GM23338 (cell line): ENCODE measurements around the gene MBLAC1. TPM values are rescaled to one million over a fixed set of nuclear protein-coding genes. Genes with fewer than 3 reads are reported as not detected.

Experiments used
- ATAC-seq: fragments of 200-7000 bp; cut with Tn5 transposase; 3 replicates; pipeline ENCODE4 v1.9.1; 2020
- DNase-seq: peaks from one replicate; pipeline ENCODE4 v3.0.0-alpha.2; 2015; ENCODE audit warnings: low spot score
- H2AFZ ChIP-seq: fragments of 200-600 bp; sonication (generic); 2 replicates; pipeline ENCODE4 v1.8.0; 2016; ENCODE audit warnings: antibody characterized with exemption, mild to moderate bottlenecking, moderate library complexity
- H3F3A ChIP-seq: fragments of 200-600 bp; sonication (generic); replicated peaks from 2 replicates; pipeline ENCODE4 v1.8.0; 2017; ENCODE audit warnings: antibody characterized with exemption, mixed run types, low read depth
- H3K27ac ChIP-seq: fragments of 200-600 bp; sonication (generic); 2 replicates; pipeline ENCODE4 v1.6.1; 2016; ENCODE audit warnings: low read depth
- H3K27me3 ChIP-seq: fragments of 200-600 bp; sonication (generic); 2 replicates; pipeline ENCODE4 v1.8.0; 2016; ENCODE audit warnings: mild to moderate bottlenecking, mixed run types, moderate library complexity; ENCODE audit not compliant: insufficient read depth
- H3K36me3 ChIP-seq: fragments of 200-600 bp; sonication (generic); 2 replicates; pipeline ENCODE4 v1.8.0; 2016; ENCODE audit warnings: mild to moderate bottlenecking; ENCODE audit not compliant: insufficient read depth
- H3K4me1 ChIP-seq: fragments of 200-600 bp; sonication (generic); 2 replicates; pipeline ENCODE4 v1.8.0; 2016; ENCODE audit warnings: mild to moderate bottlenecking, moderate library complexity; ENCODE audit not compliant: insufficient read depth
- H3K4me2 ChIP-seq: fragments of 200-600 bp; sonication (generic); 2 replicates; pipeline ENCODE4 v1.7.1; 2017; ENCODE audit warnings: mixed run types
- H3K4me3 ChIP-seq: fragments of 200-600 bp; sonication (generic); 2 replicates; pipeline ENCODE4 v1.6.1; 2016; ENCODE audit warnings: mixed run types
- H3K79me2 ChIP-seq: fragments of 200-600 bp; sonication (generic); replicated peaks from 2 replicates; pipeline ENCODE4 v1.8.0; 2017; ENCODE audit warnings: mild to moderate bottlenecking; ENCODE audit not compliant: insufficient read depth
- H3K9me2 ChIP-seq: fragments of 200-600 bp; sonication (generic); 2 replicates; pipeline ENCODE4 v1.8.0; 2017; ENCODE audit not compliant: insufficient read depth
- H4K20me1 ChIP-seq: fragments of 200-600 bp; sonication (generic); replicated peaks from 2 replicates; pipeline ENCODE4 v1.8.0; 2017; ENCODE audit warnings: mild to moderate bottlenecking; ENCODE audit not compliant: insufficient read depth
- H3K27ac Mint-ChIP-seq: 2 replicates; pipeline ENCODE4 v1.8.0; 2020; ENCODE audit warnings: inconsistent platforms, mild to moderate bottlenecking, moderate library complexity, mixed read lengths
- H3K27me3 Mint-ChIP-seq: 3 replicates; pipeline ENCODE4 v1.8.0; 2022; ENCODE audit warnings: low read depth, mild to moderate bottlenecking, moderate library complexity, mixed read lengths, inconsistent platforms; ENCODE audit not compliant: insufficient read depth, poor library complexity
- H3K36me3 Mint-ChIP-seq: 3 replicates; pipeline ENCODE4 v1.8.0; 2021; ENCODE audit warnings: low read depth, mild to moderate bottlenecking, inconsistent platforms, moderate library complexity, mixed read lengths
- H3K4me1 Mint-ChIP-seq: 3 replicates; pipeline ENCODE4 v1.8.0; 2020; ENCODE audit warnings: mild to moderate bottlenecking, inconsistent platforms, mixed read lengths
- H3K4me3 Mint-ChIP-seq: 3 replicates; pipeline ENCODE4 v1.8.0; 2021; ENCODE audit warnings: moderate library complexity, mild to moderate bottlenecking, inconsistent platforms, mixed read lengths
- H3K9me3 Mint-ChIP-seq: 3 replicates; pipeline ENCODE4 v1.8.0; 2020; ENCODE audit warnings: moderate library complexity, mild to moderate bottlenecking, inconsistent platforms, mixed read lengths
- CREB1 ChIP-seq: fragments of 250-450 bp; sonication (Bioruptor Pico); IDR thresholded peaks from 2 replicates; pipeline ENCODE4 v1.5.0; 2020; ENCODE audit warnings: low read depth, mild to moderate bottlenecking, moderate library complexity
- CTCF ChIP-seq, 2 experiments: fragments of 200-600 bp in 1 of 2; sonication (generic) in 1 of 2; conservative IDR thresholded peaks; 2 replicates each; pipeline versions ENCODE4 v1.5.1 to v1.6.1; 2016 to 2017; ENCODE audit warnings: antibody characterized with exemption in 2 of 2, low read depth in 2 of 2, mild to moderate bottlenecking in 2 of 2, moderate library complexity in 1 of 2
- EZH2 ChIP-seq: fragments of 200-600 bp; sonication (generic); IDR thresholded peaks from one replicate; pipeline ENCODE4 v1.8.0; 2017; ENCODE audit warnings: antibody characterized with exemption, mild to moderate bottlenecking, low read depth; ENCODE audit not compliant: unreplicated experiment
- NANOG ChIP-seq: IDR thresholded peaks from 2 replicates; pipeline ENCODE4 v1.6.1; 2016; ENCODE audit warnings: antibody characterized with exemption, borderline replicate concordance
- POLR2AphosphoS5 ChIP-seq: IDR thresholded peaks from 2 replicates; pipeline ENCODE4 v1.6.1; 2016; ENCODE audit warnings: antibody characterized with exemption, low read depth
- REST ChIP-seq: IDR thresholded peaks from one replicate; pipeline ENCODE4 v1.6.1; 2018; ENCODE audit warnings: antibody characterized with exemption; ENCODE audit not compliant: unreplicated experiment
- STAT1 ChIP-seq: IDR thresholded peaks from one replicate; pipeline ENCODE4 v1.6.1; 2016; ENCODE audit warnings: antibody characterized with exemption; ENCODE audit not compliant: unreplicated experiment
- ZNF114 ChIP-seq: fragments of 250-450 bp; sonication (Bioruptor Pico); IDR thresholded peaks from 2 replicates; pipeline ENCODE4 v1.5.0; 2020; ENCODE audit warnings: mild to moderate bottlenecking, moderate library complexity
- ZNF331 ChIP-seq: fragments of 250-450 bp; sonication (Bioruptor Pico); IDR thresholded peaks from 2 replicates; pipeline ENCODE4 v1.5.0; 2020; ENCODE audit warnings: low read depth, mild to moderate bottlenecking, moderate library complexity
- polyA plus RNA-seq: library from polyadenylated mRNA; unstranded; fragments of >200 nt; fragmentation: Nextera tagmentation; extraction: Ambion mirVana; gene quantifications from 2 replicates; pipeline ENCODE4 v1.2.1, GENCODE V29; 2016
- total RNA-seq: library from RNA; depleted of rRNA; stranded (reverse); fragments of >200 nt; shearing (Covaris generic); gene quantifications from 2 replicates; pipeline ENCODE4 v1.2.3, GENCODE V29; 2014
- TF ChIP-seq, protein P1 (sequence below): IDR thresholded peaks from 2 replicates; pipeline ENCODE4 v1.6.1; 2016; ENCODE audit warnings: antibody characterized with exemption

The MBLAC1 gene
- total and polyA plus RNA-seq, 2 experiments from 2014 or later = 2.7 to 5.7 TPM

DNA sequence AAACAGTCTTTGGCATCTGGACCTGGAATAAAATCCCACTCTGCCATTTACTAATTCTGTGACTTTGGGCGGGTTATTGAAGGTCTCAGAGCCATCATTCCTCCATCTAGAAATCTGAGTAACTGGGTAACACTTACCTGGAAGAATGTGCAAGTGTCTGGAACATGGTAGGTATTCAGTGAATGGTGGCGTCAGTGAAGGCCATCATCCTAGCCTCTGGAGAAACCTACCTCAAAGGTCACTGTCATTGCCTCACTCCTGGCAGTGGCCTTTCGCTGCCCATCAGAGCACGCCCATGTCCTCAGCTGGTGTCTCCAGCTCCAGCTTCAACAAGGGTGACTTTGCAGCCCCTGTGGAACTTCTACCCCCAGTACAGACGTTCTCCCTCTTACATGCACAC is 37.1 kb downstream of the MBLAC1 start:
- TF ChIP-seq REST (no peak), EZH2 (no peak), NANOG (no peak), ZNF114 (CRISPR knock-in tag) (no peak), ZNF331 (no peak), CREB1 (CRISPR knock-in tag) (no peak), POLR2AphosphoS5 (no peak)
- Histone ChIP-seq H3K9me2 (no peaks in the 10 kb centered on the region), H3K36me3 (no peaks in the 10 kb centered on the region), H3K27me3 (peaks cover 16% of the 10 kb centered on the region), H3K4me2 (no peak overlapping the region), H3F3A (peaks cover 13% of the 10 kb centered on the region), H4K20me1 (no peaks in the 10 kb centered on the region), H3K79me2 (no peaks in the 10 kb centered on the region), H3K4me1 (peaks cover 14% of the 10 kb centered on the region), H3K27ac (no peak overlapping the region), H3K4me3 (no peak overlapping the region), H2AFZ (no peak overlapping the region)
- Mint-ChIP-seq H3K27me3 (peaks cover 40% of the 10 kb centered on the region), H3K9me3 (no peaks in the 10 kb centered on the region), H3K4me1 (peaks cover 37% of the 10 kb centered on the region), H3K4me3 (no peak overlapping the region; the same call in 2 of the 3 replicates), H3K36me3 (no peaks in the 10 kb centered on the region; the same call in 2 of the 3 replicates), H3K27ac (no peak overlapping the region)
- no peak for DNase-seq
- ATAC-seq = no peak

GRCh38 chr7:100166317-100166940 is 39.7 kb downstream of the MBLAC1 start:
- peaks cover 16% of the 10 kb centered on the region for H3K27me3 ChIP-seq
- peak overlapping the region; percentile 90; the same call in 1 of the 2 replicates for H3K4me2 ChIP-seq
- no peaks in the 10 kb centered on the region for H3K9me2 ChIP-seq
- ATAC-seq (no peak), DNase-seq (no peak)
- H3K27me3 Mint-ChIP-seq = peaks cover 40% of the 10 kb centered on the region
- H3F3A ChIP-seq = peaks cover 28% of the 10 kb centered on the region; the same call in 1 of the 2 replicates
- no peaks in the 10 kb centered on the region for H3K9me3 Mint-ChIP-seq
- peak overlapping the region; percentile 83; the same call in 2 of the 3 replicates for H3K4me3 Mint-ChIP-seq
- H3K36me3 Mint-ChIP-seq = no peaks in the 10 kb centered on the region; the same call in 2 of the 3 replicates
- H3K4me1 Mint-ChIP-seq = peaks cover 50% of the 10 kb centered on the region
- no peak overlapping the region for H3K27ac Mint-ChIP-seq
- no peak overlapping the region for H2AFZ ChIP-seq
- H3K27ac ChIP-seq = no peak overlapping the region
- peaks cover 35% of the 10 kb centered on the region for H3K4me1 ChIP-seq
- H3K36me3 ChIP-seq = no peaks in the 10 kb centered on the region
- H4K20me1 ChIP-seq = no peaks in the 10 kb centered on the region; the same call in 1 of the 2 replicates
- H3K4me3 ChIP-seq = 0 out of 2 replicates have a peak overlapping the region, but pooled peaks have one; percentile 73
- H3K79me2 ChIP-seq = no peaks in the 10 kb centered on the region
- no peak for TF ChIP-seq REST
- no peak for TF ChIP-seq EZH2
- TF ChIP-seq CTCF (conservative IDR thresholded peaks at IDR 0.05; ENCODE audit: low read depth in 2 of 2) = no peak
- TF ChIP-seq, protein P1, sequence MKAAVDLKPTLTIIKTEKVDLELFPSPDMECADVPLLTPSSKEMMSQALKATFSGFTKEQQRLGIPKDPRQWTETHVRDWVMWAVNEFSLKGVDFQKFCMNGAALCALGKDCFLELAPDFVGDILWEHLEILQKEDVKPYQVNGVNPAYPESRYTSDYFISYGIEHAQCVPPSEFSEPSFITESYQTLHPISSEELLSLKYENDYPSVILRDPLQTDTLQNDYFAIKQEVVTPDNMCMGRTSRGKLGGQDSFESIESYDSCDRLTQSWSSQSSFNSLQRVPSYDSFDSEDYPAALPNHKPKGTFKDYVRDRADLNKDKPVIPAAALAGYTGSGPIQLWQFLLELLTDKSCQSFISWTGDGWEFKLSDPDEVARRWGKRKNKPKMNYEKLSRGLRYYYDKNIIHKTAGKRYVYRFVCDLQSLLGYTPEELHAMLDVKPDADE = no peak
- no peak for TF ChIP-seq CREB1 (CRISPR knock-in tag)
- no peak for TF ChIP-seq ZNF114 (CRISPR knock-in tag)
- no peak for TF ChIP-seq POLR2AphosphoS5
- no peak for TF ChIP-seq ZNF331
- TF ChIP-seq STAT1 = no peak
- TF ChIP-seq NANOG = no peak
